ENCODE measurements around the gene FAAP20. TPM values are rescaled to one million over a fixed set of nuclear protein-coding genes. Genes with fewer than 3 reads are reported as not detected.

Gene FAAP20
- total and polyA plus RNA-seq, 9 of the 15 experiments (the other 6 are each of a cell fraction or from before 2014, with no cell fraction given) = 0.58 to 143 (median 9.9) TPM

GRCh38 chr1:2193514-2194281 is 874 bp downstream of the FAAP20 start (continued):
- TF ChIP-seq AFF1 (IDR thresholded peaks at IDR 0.05; ENCODE audit: low read depth in 1 of 2, partially characterized antibody in 2 of 2) = no peak
- TF ChIP-seq POLR2AphosphoS2 (IDR thresholded peaks at IDR 0.05; ENCODE audit: low read length) = no peak
- no peak for TF ChIP-seq BCL6 (CRISPR knock-in tag; IDR thresholded peaks at IDR 0.05)
- TF ChIP-seq ZNF740 (CRISPR knock-in tag; IDR thresholded peaks at IDR 0.05) = peak; percentile 84
- 0 out of 4 replicates have a peak, but pooled peaks of 1 of the 2 experiments have one; percentile 21 for TF ChIP-seq ZNF740 (tag; IDR thresholded peaks at IDR 0.05)
